GM18499 (cell line): ENCODE results near the gene RPS29.
"Not testable (repeated sequence)": the region's sequence is repeated elsewhere in the genome, so short reads cannot be mapped to it uniquely, and the experiment has no call there.

Source experiments
- ATAC-seq: cut with Tn5 transposase; IDR thresholded peaks from one replicate; pipeline ENCODE4 v1.9.1; 2021; ENCODE audit warnings: moderate number of reproducible peaks; ENCODE audit not compliant: insufficient read depth, unreplicated experiment

The RPS29 gene

DNA sequence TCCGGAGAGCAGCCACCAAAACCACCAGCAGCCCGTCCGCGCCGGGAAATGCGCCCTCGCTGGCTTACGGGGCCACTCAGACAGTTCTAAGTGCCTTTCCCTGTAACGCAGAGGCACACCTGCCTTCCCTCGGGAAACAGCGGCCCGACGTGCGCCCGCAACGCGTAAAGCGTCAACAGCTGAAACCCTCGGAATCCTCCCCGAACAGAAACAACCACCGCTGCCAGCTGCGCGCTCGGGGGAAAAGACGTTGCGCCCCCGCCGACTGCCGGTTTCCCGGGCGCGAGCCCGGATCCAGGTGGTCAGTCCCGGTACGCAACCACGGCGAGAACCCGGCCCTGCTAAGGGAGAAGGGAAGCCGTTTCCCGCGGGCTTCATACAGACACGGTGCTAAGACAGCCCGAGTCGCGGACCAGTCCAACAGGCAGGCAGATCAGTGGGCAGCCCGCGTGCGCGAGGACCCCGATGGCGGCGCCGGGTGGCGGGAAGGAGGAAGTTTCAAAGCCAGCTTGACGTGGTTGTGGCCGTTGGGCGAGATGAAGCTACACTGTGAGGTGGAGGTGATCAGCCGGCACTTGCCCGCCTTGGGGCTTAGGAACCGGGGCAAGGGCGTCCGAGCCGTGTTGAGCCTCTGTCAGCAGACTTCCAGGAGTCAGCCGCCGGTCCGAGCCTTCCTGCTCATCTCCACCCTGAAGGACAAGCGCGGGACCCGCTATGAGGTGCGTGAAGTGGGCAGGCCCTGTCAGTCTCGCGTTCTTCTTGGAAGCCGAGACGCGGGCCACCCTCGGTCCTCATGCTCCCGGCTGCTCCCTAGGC, 12.5 kb upstream of the RPS29 start, which contains the start of gene LRR1:
LRR1 (plus strand) TSS at position 456 of the 816 bp plus-strand sequence; CDS start at position 537, 81 bp downstream.
- ATAC-seq, result peak; percentile 33

DNA sequence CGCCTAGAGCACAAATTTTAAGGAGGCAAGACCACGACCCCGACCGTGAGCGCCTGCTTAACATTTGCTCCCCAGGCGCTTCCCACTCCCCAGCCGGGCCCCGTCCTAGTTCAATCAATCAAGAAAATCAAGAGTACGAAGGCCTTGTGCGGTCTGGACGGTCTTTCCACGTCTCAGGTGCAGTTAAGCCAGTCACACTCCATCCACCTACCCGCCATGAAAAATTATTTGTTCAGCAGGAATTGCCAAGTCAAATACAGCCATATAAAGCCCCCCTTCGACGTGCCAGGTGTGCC, 12.0 kb upstream of the RPS29 start:
- no peak for ATAC-seq

DNA sequence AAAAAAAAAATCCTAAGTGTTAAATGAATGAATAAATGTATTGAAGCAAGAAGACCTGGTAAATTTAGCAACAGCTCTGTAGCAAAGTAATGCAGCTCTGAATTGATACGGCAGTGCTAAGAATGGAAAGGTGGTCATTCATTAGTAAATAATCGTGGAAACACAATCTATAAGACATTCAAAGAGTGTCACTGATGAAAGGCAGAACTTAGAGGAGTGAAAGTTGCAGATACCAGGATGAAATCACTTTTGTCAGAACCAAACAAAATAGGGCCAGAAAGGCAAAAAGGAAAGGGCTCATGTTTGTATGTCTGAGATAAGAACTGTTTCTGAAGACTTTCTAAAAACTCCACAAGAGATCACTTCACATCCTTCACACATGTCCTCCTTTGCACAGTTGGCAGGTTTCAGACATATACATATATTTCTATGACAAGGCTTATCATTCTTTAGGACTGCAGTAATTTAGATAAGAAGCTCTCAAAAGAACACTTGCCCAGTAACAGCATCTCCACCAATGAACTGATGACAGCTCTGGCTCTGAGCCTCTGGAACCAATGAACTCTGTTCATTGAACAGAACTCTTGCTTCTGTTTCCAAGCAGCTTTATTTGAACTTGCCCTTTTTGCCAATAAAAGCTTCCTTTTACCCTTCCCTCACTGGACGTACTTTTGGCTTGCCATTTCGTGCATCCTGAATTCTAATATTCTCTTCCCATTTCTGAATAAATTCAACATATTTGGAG, 8.3 kb upstream of the RPS29 start:
- ATAC-seq, result no peak

DNA sequence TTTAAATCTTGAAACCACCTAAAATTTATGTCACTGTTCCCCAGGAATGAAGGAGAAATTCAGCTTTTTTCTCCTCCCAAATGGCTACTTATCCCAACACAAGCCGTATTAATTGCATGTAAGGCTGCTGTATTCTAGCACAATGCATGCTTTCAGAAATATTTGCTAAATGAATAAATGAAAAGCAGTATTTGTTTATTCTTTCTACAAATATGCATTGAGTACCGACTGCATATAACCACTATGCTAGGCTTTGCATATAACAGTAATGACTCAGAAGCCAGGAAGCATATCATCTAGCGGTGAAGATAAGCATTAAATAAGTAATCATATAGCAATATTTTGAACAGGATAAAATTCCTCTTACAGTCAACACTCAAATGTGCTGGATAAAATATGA, 6.8 kb upstream of the RPS29 start:
- no peak for ATAC-seq

DNA sequence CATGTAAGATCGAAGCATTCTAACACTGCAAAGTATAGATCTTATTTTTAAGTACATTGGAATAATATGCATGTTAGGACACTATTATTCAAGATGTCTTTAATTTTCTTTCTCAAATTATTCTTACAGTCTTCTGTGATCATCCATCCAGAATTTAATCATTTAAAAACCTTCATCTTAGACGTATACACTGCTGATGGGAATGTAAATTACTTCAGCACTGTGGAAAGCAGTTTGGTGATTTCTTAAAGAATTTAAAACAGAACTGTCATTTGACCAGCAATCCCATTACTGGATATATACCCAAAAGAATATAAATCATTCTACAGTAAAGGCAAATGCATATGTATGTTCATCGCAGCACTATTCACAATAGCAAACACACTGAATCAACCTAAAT, 3.2 kb upstream of the RPS29 start:
- ATAC-seq, result no peak

DNA sequence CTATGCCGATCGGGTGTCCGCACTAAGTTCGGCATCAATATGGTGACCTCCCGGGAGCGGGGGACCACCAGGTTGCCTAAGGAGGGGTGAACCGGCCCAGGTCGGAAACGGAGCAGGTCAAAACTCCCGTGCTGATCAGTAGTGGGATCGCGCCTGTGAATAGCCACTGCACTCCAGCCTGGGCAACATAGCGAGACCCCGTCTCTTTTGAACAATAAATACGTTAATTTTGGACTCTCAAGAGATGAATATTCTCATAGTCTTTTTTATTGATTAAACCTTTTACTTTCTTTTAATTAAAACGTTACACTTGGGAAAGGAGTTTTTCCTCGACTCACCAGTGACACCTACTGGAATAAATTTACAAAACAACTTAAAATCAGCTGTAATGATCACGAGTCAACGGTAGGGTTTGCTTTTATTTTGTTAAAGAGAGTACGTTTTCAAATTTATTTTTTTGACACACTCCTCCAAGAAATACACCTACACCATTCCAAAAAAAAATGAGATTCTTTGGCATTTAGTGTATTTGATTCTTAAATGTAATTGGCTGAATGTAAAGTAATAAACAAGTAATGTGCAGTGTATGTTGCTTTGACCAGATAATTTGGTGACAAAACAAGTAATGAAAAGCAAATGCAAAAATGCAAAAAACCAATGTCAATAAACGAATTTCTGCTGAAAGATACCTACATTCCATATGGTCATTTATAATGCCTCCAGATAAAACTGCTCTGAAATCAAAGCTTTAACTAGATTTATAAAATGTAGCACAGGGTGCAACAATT, 687 bp upstream of the RPS29 start:
- ATAC-seq, result peak; percentile 25

GRCh38 chr14:49584981-49585640, 1.1 kb downstream of the RPS29 start:
- not testable (repeated sequence) for ATAC-seq

DNA sequence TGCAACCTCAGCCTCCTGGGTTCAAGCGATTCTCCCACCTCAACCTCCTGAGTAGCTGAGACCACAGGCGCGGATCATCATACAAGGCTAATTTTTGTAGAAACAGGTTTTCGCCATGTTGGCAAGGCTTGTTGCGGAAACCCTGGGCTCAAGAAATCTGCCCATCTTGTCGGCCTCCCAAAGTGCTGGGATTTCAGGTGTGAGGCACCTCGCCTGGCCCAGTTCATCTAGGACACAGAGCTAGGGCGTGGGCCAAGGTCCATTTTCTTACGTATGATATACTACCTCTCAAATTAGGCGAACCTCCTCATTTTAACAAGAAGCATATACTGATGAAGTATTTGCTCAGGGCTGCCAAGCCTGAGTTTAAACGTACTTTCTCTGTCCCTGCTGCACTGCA, 2.1 kb downstream of the RPS29 start:
- ATAC-seq, result no peak

GRCh38 chr14:49583629-49584028, 2.6 kb downstream of the RPS29 start:
- no peak for ATAC-seq

- ATAC-seq, result no peak
These were observed 3.8 kb downstream of the RPS29 start for GRCh38 chr14:49582113-49582977.

- no peak for ATAC-seq
These were observed 4.7 kb downstream of the RPS29 start for GRCh38 chr14:49581209-49582112.

GRCh38 chr14:49579841-49580240, 6.3 kb downstream of the RPS29 start:
- ATAC-seq, result no peak

DNA sequence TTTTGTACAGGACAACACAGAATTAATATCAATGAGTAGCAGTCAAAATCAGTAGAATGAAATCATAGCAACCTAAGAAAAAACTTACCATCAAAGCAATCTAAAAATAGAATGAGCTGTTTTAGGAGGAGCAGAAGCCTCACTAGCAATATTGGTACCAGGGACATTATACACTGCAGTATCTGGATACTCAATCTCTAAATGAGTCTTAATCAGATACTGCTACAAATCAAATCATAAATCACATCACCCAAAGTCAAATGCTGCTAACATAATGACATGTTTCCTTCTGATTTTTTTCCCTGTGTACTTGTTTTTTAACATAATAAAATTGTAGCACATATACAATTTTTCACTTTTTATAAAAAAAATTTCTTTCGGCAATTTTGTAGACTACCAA, 8.0 kb downstream of the RPS29 start:
- ATAC-seq, result no peak

- ATAC-seq, result no peak
These were observed 12.1 kb downstream of the RPS29 start for GRCh38 chr14:49574038-49574437.

GRCh38 chr14:49569281-49569680, 16.9 kb downstream of the RPS29 start:
- ATAC-seq, result no peak

GRCh38 chr14:49566714-49567113, 19.5 kb downstream of the RPS29 start:
- ATAC-seq, result no peak

GRCh38 chr14:49559979-49560768, 26.0 kb downstream of the RPS29 start:
- no peak for ATAC-seq

- ATAC-seq, result no peak
These were observed 32.3 kb downstream of the RPS29 start for GRCh38 chr14:49553892-49554291.
